ENCODE data around the gene GSG1L.

The GSG1L gene

GRCh38 chr16:28087140-28087660 is 23.7 kb upstream of the GSG1L start:
- H3K4me3 ChIP-seq (ENCODE audit: low read depth, low read length), result no peak overlapping the region
- TF ChIP-seq CTCF (IDR thresholded peaks at IDR 0.05; ENCODE audit: insufficient read depth, low read depth, low read length, missing control alignments), result no peak
- DNase-seq (ENCODE audit: low read depth), result no peak

DNA sequence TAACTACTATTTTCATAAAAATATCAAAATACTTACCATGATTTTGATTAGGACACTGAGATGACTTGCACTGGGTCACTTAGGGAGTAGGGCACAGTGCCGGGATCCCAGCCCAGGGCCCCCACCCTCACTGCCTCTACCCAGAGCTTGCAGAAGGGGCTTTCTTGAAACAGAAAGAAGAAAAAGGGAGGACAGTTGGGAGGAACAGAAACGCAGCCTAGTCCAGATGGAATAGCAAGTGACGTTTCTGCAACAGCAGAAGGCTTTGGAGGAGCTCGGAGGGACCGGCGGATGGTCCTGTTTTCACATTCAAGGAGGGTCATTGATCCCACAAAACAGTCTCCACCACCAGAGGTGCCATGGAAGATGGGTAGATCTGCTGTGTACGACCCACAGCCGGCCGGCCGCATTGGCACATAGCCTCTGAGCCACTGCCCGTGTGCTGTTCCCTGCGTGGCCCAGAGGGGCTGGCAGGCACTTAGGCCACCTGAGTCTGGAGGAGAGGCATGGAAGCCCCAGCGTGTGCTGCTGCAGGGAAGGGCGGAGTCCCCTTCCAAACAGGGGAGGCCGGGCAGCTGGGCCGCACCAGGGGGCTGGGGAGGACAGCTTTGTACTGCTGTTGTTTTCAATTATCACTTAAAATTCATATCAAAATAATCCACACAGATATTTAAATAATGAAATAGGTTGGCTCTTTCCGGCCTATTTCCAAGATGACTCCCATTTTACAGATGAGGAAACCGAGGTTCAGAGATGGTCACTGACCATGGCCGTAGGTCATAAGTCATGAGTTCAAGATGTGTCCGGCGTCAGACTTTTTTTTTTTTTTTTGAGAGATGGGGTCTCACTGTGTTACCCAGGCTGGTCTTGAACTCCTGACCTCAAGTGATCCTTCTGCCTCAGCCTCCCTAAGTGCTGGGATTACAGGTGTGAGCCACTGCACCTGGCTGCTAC is 22.9 kb upstream of the GSG1L start:
- no peak for TF ChIP-seq CTCF (IDR thresholded peaks at IDR 0.05; ENCODE audit: insufficient read depth, low read depth, low read length, missing control alignments)
- no peak for DNase-seq (ENCODE audit: low read depth)
- H3K4me3 ChIP-seq (ENCODE audit: low read depth, low read length), result no peak overlapping the region

- DNase-seq (ENCODE audit: low read depth), result no peak
- H3K4me3 ChIP-seq (ENCODE audit: low read depth, low read length), result no peak overlapping the region
- TF ChIP-seq CTCF (IDR thresholded peaks at IDR 0.05; ENCODE audit: insufficient read depth, low read depth, low read length, missing control alignments), result no peak
Measured at GRCh38 chr16:28085389-28086171, 22.1 kb upstream of the GSG1L start.

DNA sequence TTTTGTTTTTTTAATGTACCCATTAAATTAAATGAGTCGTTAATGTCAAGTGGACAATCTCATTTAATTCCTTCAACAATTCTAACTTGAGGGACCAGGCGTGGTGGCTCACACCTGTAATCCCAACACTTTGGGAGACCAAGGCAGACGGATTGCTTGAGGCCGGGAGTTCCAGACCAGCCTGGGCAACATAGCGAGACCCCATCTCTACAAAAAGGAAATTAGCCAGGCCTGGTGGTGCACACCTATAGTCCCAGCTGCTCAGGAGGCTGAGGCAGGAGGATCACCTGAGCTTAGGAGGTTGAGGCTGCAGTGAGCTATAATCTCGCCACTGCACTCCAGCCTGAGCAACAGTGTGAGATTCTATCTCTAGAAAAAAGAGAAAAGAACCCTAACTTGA is 20.7 kb upstream of the GSG1L start:
- no peak overlapping the region for H3K4me3 ChIP-seq (ENCODE audit: low read depth, low read length)
- DNase-seq (ENCODE audit: low read depth), result no peak
- TF ChIP-seq CTCF (IDR thresholded peaks at IDR 0.05; ENCODE audit: insufficient read depth, low read depth, low read length, missing control alignments), result no peak

- TF ChIP-seq CTCF (IDR thresholded peaks at IDR 0.05; ENCODE audit: insufficient read depth, low read depth, low read length, missing control alignments), result no peak
- H3K4me3 ChIP-seq (ENCODE audit: low read depth, low read length), result no peak overlapping the region
- no peak for DNase-seq (ENCODE audit: low read depth)
Measured at GRCh38 chr16:28082624-28083023, 19.1 kb upstream of the GSG1L start.

DNA sequence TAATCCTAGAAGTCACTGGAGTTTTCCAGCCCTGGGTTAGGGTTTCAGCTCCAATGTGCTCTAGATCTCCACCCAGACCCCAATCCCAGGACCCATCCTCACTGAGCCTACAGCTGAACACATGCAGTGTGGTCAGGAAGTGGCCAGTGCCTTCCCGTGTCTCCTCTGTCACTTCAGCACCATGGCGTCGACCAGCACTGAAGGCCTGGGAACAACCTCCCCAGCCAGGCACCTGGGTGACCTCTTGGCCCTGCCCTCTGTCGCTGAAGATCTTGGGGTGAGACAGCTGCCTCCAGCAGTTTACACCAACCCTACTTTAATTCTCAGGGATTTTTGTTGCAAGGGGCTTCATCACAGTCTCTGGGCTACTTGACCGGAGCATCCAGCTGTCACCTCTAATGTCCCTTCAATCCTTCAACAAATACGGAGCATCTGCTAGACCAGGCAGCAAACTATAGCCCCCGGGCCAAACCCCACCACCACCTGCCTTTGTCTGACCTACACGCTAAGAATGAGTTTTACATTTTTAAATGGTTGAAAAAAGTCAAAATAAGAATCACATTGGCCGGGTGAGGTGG is 18.0 kb upstream of the GSG1L start:
- no peak overlapping the region for H3K4me3 ChIP-seq (ENCODE audit: low read depth, low read length)
- no peak for DNase-seq (ENCODE audit: low read depth)
- no peak for TF ChIP-seq CTCF (IDR thresholded peaks at IDR 0.05; ENCODE audit: insufficient read depth, low read depth, low read length, missing control alignments)

All from GM12865 (cell line).